H1 (cell line): Measurements from ENCODE around the gene ETV1. TPM values are rescaled to one million over a fixed set of nuclear protein-coding genes. Genes with fewer than 3 reads are reported as not detected.

ENCODE experiments used
- CTBP2 ChIP-seq: IDR thresholded peaks from 2 replicates; pipeline ENCODE4 v1.7.0; 2011; ENCODE audit warnings: borderline replicate concordance, mild to moderate bottlenecking, moderate library complexity, mixed read lengths, low read length; ENCODE audit not compliant: insufficient read depth, insufficient read length
- POLR2A ChIP-seq, 2 experiments: IDR thresholded peaks; 1 replicate in 1 of 2; 2 replicates in 1 of 2; pipeline ENCODE4 v1.6.1; 2011; ENCODE audit warnings: low read depth in 2 of 2, low read length in 2 of 2, mild to moderate bottlenecking in 2 of 2; ENCODE audit errors: control extremely low read depth in 1 of 2
- SP1 ChIP-seq: IDR thresholded peaks from 2 replicates; pipeline ENCODE4 v1.6.1; 2011; ENCODE audit warnings: low read depth, low read length
- polyA plus RNA-seq, 7 experiments: library from polyadenylated mRNA; depleted of rRNA in 3 of 7; stranded (reverse) in 5 of 7; unstranded in 2 of 7; fragments of >200 nt in 5 of 7; fragments of 200-250 nt in 2 of 7; gene quantifications; 1 replicate in 5 of 7; 2 replicates in 1 of 7; 4 replicates in 1 of 7; pipeline versions ENCODE4 v1.2.1 to v1.2.3, GENCODE V29; 2011 to 2013; ENCODE audit warnings: missing spikeins in 2 of 7, mixed read lengths in 2 of 7
- total RNA-seq: library from RNA; stranded (reverse); fragmentation: NEBNext Ultra II Directional; extraction: Animal tissue kit (Norgen Biotek cat#: 25700); gene quantifications from 2 replicates; pipeline ENCODE4 v1.2.1, GENCODE V29; 2021

Gene ETV1
- total and polyA plus RNA-seq, 2 of the 8 experiments (the other 6 are each of a cell fraction or from before 2014, with no cell fraction given), result 58.3 to 91.2 TPM

DNA sequence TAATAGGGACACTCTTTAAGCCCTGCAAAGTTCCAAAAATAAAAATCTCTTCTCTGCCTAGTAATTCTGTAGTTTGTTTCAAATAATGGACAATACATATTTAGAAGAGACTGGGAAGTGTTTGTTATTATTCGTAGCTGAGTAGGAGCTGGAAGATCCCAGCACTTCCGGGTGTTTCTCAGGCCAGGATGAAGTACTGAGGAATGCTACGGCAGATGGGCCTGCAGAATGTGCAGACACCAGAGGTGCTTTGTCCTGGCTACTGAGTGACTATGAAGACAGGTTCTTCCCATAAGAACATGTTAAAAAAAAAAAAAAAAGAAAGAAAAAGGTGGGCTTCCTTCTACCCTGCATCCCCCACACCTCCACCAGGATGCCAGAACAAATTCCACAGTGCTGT, 36.1 kb downstream of the ETV1 start (continued):
- no peak for TF ChIP-seq CTBP2
- no peak for TF ChIP-seq POLR2A (IDR thresholded peaks at IDR 0.05; ENCODE audit: control extremely low read depth in 1 of 2, low read depth in 2 of 2, low read length in 2 of 2)
- no peak for TF ChIP-seq SP1
- TF ChIP-seq, all 59 proteins: peak for 0
